ENCODE data around the gene ACAD11.

GRCh38 chr3:132623646-132624045 lies 36.0 kb downstream of the ACAD11 start:
- TF ChIP-seq CTCF (IDR thresholded peaks at IDR 0.05) (no peak), EZH2 (IDR thresholded peaks at IDR 0.05) (no peak)
